IPS DF 4.7 (cell line): Measurements from ENCODE around the gene RPL10L.

Experiments
- DNase-seq: peaks from one replicate; pipeline ENCODE4 v3.0.0-alpha.2; 2013; ENCODE audit warnings: low spot score; ENCODE audit errors: extremely low read depth

Gene RPL10L

GRCh38 chr14:46651526-46652144 lies at the start of gene RPL10L:
TSS of gene RPL10L (minus strand) at chr14:46651781. CDS start at chr14:46651736, 45 bp downstream.
- no peak for DNase-seq

DNA sequence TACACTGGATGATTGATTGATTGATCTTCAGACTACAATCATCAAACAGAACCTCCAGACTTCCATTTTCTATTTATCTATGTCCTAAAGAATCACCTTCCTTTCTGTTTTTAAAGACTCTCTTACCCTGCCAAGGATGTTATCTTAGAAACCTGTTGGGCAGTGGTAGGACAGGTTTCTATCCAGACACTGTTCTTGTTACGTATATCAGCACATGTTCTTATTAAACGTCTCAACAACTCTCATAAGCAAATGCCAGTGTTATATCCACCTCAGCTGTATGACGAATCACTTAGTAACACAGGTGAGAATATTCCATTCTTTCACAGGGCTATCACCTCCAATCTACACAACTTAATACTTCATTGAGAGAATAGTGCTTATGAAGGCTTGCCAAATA lies 40.2 kb upstream of the RPL10L start:
- DNase-seq: no peak

DNA sequence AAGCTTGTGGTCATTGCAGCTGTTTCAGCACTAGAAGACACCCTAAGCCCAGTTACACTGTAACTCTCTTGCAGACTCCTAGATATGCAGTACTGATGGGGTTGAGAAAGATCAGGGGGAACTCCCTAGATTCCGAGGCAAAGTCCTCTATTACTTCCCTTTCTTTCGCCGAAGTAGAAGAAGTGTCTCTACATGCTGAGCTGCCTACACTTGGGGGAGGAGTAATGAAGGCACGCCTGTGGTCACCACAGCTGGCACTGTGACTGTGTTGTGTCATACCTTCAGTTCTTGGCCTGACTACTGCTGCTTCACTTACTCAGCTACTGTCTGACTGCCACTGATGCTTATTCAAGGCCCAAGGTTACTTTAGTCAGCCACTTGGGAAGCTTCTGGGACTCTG lies 35.1 kb upstream of the RPL10L start:
- no peak for DNase-seq

DNA sequence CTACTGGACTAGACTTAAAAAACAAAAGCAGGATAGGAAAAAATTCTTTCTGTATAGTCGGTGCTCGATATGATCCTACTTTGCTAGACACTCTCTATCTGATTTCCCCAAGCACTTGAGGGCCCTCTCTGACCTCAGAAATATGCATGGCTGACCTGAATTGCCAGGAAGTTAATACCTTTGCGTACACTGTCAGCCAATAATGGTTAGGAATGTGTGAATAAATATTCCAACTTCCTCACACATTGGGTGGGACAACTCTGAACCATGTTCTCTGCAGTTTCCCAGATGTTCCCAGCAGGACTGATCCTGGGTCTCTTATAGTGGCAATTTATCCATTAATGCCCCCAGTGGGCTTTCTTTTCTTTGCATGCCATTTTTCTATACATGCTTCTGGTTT lies 20.5 kb upstream of the RPL10L start:
- DNase-seq: no peak

DNA sequence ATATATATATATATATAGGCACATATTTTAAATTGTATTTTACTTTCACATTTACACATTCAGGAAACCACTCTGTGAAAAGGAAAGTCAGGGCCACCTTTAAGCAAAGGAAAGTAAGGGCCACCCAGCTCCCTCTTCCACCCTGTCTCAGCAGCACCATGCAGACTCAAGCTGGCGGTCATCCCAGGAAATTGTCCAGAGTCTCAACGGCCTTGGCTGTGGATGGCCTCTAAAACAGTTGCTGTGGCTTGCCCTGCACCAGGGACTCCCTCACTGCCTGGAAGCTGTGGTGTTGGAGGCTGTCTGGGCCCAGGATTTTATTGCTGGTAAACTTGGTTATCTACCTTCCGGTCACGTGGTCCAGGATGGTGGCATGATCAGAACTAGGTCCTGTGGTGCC lies 11.8 kb upstream of the RPL10L start:
- DNase-seq: no peak

- DNase-seq: no peak
Measured at GRCh38 chr14:46661728-46662127, 10.1 kb upstream of the RPL10L start.

DNA sequence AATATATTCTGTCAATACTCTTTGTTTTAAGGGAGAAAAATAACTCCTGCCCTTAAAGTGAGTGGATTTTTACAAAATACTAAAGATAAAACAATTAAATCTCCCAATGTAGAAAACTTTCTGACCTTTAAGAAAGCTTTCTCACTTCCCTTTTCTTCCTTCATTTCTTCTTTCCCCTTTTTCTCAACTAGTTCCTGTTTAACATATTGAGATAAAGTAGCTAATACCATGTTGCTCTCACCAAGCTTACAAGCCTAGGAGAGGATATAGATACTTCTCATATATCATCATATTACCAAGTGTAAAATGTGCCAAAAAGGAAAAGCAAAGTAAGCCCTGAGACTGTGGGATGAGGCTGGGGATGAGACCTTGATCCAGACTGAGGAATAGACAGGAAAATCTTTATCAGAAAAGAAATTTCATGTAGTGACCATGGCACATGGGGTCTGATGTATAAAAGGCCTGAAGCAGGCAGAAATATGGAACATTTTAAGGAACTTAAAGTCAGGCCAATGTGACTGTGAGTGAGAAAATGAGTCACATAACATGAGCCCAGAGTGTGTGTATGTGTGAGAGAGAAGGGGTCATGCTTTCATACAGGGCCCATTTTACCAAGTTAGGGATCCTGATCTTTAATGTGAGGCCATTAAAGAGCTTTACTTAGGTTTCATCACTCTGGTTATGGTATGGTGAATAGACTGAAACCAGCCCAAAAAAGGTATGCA lies 1.6 kb upstream of the RPL10L start:
- DNase-seq: no peak

DNA sequence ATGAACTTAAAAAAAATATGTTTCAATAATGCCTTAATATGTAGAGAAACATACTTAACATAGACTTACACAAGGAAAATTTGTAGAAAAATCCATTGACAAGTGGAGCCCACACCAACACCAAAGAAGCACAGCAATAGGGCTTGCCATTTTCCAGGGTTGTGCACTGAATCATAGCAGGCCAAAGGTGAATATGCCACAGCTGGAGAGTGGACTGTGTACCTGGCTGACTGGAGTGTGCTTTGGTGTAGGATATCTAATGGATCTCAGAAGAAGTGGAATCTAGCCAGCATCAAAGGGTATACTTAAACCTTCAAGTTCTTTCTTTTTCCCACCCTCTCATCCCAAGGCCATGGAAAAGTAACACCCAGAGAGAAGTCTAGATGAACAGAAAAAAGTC lies 4.8 kb downstream of the RPL10L start:
- no peak for DNase-seq

DNA sequence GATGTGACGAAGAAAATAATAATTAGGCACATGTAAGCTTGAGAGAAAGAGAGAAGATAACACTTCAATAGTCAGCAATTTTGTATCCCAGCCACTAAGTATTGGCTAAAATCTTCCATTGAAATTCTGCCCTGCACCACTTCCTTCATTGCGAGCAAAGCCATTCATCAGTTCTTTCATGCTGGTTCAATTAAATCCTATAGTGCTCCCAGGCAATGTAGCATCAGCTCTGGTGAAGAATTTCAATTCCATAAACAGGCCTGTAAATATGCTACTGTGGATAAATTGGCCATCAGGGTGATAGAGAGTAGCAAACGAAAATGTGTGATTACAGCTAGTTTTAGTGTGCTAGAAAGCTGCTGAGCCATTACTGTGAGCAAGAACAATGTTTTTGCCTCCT lies 24.7 kb downstream of the RPL10L start:
- DNase-seq: no peak
